GM10847 (cell line): Measurements from ENCODE around the gene CCRL2.

Source experiments
- POLR2A ChIP-seq: IDR thresholded peaks from 2 replicates; pipeline ENCODE4 v1.6.1; 2011; ENCODE audit not compliant: insufficient read length; ENCODE audit errors: extremely low read depth

The CCRL2 gene

DNA sequence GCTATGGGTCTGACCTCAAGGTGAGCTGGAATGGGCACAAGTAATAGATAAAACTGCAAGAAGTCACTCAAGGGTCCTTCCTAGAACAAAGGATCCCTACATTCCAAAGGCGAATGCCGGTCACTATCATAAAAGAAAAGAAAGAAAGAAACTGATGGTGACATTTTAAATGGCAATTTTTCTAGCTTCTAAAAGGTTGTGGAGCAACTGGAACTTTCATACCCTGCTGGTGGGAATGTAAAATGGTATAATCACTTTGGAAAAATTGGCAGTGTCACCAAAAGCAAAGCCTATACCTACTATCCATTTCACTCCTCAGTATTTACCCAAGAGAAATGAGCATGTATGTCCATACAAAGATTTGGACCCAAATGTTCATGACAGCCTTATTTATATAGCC is 4.2 kb downstream of the CCRL2 start:
- no peak for TF ChIP-seq POLR2A

DNA sequence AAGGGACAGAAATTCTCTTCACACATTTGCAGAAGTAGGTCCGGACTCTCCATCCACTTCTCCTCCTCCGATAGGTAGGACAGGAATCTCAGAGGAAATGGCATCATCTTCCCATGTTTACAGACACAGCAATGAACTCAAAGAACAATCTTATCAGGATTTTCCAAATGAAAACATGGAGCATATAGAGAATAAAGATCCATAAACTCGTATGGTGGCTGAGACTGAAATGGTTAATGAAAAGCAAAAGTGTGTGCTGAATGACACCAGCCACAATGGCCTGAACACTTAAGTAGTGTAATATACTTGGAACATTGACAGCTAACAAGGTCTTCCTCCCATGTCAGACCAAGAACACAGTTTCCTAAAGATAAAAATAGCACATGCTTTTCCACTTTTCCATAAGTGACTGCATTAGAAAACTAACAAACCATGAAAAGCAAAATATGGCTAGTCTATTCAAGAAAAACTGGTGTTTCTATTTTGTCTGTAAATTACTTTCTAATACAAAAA is 5.8 kb downstream of the CCRL2 start:
- no peak for TF ChIP-seq POLR2A

DNA sequence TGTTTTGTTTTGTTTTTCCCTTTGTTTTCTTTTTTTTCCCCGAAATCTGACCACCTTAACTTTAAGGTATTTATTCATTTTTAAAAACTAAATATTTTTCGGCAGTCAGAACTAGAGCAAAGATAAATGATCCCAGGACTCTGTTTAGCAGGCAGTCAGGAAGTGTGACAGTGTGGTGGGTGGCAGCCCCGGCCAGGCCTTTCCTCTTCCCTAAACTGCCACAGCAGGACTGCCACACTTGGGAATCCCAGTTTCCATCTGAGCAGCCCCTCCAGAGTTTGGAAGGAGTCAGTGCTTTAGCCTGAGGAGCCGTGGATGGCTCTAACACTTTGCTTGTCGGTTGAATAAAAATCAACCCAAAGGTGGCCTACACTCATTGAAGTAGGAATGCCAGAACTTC is 6.9 kb downstream of the CCRL2 start:
- no peak for TF ChIP-seq POLR2A

DNA sequence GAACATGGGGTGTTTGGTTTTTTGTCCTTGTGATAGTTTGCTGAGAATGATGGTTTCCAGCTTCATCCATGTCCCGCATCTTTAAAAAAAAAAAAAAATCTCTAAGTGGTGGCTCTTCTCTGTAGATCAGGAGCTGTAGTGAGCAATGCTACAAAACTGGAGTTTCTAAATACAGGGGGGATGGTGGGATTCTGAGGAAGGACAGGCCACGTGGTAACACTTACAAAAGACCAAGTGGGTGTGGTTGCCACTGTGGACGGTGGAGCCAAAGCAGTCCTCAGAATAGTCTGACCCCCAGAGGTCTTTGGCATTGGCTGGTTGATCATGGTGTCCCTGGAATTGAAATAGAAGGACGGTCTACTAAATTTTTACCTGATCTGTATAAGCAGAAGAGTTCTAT is 7.7 kb downstream of the CCRL2 start:
- TF ChIP-seq POLR2A: no peak

DNA sequence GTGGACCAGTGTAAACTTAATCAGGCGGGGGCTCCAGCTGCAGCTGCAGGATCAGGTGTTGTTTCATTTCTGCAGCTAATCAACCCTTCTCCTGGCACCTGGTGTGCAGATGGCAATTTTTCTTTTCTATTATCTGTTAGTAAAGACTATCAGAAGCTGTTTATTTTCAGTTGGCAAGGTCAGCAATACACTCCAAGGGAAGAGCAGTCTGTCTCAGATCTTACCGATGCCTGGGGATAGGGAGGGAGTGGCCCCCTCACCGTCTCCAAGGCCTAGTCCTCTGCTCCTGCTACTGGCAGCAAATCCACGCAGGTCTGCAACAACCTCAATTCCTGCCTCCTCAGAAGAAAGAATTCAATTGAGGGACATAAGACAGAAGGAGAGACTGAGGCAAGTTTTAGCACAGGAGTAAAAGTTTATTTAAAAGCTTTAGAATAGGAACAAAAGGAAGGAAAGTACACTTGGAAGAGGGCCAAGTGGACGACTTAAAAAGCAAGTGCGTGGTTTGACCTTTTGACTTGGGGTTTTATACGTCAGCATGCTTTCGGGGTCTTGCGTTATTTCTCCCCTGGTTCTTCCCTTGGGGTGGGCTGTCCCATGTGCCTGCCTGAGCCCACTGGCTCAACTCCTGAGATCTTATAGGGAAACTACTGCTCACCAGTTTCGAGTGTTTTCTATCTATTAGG is 9.2 kb downstream of the CCRL2 start:
- TF ChIP-seq POLR2A: no peak

DNA sequence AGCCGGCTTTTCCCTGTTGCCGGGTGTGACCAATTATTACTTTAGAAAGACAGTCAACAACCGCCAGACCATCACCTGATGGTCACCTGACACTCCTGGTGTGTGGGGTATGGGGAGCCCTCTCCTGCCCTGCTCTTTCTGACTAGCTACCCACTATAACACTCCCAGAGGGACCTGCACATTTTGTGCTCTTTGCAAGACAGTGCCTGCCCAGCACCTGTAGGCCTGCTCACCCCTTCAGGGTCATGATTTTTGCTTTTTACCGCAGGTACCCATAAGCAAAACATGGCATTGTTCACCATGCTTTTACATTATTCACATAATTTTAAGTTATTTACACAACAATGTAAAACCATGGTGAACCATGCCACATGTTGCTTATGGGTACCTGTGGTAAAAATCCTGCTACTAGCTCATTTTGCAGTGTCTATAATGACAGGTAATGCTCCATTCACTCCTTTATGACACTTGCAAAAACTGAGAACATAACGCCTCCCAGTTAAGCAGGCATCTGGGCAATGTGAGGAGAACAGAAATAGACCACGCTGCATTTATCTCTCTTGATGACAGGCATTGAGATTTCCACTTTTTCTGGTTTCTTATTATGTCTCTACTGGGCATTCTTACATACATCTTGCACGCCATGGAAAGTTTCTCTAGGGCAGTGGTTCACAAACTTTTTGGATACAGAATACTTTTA is 9.9 kb downstream of the CCRL2 start:
- no peak for TF ChIP-seq POLR2A

DNA sequence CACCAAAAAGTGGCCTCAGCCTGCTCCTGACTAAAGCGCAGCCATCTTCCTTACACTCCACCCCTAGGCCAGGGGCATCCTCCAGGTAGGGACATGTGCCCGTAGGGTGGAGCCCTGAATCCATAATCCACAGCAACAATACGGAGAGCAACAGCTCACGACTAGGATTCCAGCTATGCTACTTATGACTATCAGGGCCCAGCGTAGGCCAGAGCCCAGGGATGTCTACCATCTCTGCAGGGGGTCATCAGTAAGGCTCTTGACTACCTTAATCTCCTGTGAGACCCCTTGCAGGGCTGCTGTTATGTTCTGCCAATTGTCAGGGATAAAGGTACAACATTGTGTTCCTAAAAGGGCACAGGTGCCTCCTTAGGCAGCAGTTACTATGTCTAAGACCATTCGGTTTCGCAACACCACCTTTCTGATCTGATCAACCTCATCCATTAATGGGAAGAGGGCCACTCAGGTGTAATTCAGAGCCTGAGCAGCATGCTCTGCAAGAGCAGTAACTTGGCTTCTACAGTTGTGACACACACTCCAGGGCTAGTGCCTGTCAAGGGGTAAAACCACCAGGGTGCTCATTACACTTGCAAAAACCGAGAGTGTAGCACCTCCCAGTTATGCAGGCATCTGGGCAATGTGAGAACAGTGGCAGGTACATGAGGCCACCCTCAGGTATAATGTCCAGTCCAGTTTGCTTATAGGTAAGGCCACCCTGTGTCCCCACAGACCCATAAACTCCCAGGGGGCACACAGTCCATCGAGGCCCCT is 11.0 kb downstream of the CCRL2 start:
- TF ChIP-seq POLR2A: no peak

DNA sequence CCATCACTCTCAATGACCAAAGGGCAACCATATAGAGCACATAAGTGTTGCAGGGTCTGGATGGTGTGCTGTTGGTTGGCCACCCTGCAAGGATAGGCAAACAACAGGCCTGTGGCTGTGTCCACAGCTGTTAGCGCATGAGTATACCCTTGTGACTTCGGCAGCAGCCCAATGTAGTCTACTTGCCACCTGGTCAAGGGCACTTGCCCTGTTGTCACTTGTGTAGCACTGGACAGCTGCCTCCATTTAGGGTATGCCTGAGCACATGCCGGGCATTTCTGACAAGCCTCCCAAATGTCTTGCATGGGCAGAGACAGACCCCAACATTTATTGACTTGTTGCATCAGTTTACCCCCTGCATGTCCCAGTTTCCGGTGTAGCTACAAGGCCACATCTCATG is 12.8 kb downstream of the CCRL2 start:
- no peak for TF ChIP-seq POLR2A

DNA sequence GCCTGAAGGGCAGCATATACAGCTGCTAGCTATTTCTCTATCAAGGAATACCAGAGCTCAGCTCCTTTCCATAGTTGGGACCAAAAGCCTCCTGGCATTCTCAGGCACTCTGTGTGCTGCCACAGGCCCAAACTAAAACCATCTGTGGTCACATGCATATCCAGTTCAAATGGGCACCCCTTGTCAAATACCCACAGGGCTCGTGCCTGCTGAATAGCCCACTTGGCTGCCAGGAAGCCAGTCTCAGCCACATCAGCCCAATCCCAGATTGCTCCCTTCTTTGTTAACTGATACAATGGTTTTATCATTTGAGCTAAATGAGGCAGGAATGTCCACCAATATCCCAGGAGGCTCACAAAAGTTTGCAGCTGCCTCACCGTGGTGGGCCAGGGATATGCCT is 13.9 kb downstream of the CCRL2 start:
- TF ChIP-seq POLR2A: no peak

DNA sequence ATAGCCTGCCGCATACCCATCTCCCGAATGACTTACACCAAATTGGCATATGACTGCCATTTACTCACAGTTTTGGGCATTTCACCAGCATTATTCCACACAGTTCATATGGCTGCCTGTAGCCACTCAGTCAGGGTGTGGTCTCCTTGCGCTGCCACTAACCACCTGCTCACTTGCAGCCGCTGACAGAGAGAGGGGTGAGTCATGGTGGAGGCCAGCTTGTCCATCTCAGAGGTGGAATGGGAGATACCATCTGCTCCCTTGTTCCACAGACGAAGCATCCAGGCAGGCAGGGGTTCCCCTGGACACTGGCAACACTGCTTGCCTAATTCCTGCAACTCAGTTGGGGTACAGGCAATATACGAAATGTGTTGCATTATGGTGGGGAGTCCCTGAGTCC is 15.6 kb downstream of the CCRL2 start:
- no peak for TF ChIP-seq POLR2A

DNA sequence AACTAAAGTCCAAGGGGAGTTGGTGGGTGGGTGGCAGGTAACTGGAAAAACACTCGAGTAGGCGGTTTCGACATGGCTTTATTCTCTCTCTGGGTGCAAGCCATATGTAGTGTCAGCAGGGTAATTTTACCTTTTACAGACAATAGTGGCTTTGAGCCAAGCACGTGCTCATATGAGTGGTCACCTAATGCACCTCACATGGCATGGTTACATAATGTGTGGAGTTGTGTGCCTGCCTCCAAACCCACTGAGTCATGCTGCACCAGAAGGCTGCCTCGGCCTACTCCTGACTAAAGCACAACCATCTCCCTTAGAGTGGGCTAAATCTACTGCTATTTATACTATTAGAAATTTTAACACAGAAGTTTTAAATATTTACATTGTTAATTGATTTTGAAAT is 16.5 kb downstream of the CCRL2 start:
- no peak for TF ChIP-seq POLR2A

DNA sequence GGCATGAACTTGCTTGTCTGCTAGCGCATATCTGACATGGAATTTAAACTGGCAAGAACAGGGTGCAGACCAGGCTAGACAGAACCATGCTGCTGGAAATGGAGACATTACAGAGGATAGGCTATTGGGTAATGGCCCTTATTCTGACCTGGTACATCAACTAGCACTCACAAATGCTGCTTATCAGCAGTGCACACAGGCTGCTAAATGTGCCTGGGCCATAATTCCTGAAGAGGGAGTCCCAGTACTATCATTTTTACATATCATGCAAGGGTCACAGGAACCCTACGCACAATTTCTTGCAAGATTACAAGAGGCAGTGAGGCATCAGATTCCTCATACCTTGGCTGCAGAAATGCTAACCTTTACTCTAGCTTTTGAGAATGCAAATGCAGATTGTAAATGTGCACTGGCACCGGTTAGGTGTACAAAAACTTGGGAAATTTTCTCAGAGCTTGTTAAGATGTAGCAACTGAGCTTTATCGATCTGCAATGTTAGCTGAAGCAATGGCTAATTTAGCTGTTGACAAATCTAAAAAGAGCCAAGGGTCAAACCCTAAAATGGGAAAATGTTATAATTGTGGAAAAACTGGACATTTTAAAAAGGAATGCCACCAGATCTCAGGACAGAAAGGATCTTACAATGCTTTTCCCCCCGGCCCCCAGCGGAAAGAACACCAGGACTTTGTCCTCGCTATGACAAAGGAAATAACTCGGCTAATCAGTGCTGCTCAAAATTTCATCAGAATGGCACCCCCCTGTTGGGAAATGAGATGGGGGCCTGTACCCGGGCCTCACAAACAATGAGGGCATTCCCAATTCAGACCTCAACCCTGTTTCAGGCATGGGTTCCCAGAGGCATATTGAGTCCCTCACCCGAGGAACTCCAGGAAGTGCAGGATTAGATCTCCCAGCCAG is 21.1 kb downstream of the CCRL2 start:
- TF ChIP-seq POLR2A: no peak

DNA sequence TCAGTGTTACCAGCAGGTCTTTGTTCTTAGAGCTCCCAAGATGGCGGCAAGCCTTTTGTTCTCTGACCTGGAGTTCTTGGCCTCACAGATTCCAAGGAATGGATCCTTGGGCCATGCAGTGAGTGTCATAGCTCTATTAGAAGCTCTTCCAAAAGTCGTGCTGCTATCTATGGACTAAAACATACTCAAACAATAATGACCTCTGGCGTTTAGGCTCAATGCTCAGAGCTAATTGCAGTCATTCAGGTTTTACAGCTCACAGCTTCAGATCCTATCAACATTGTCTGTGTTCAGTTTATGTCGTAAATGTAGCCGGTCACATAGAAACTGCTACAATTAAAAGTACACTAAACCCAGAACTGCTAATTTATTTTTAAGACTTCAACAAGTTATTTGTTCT is 22.2 kb downstream of the CCRL2 start:
- TF ChIP-seq POLR2A: no peak

DNA sequence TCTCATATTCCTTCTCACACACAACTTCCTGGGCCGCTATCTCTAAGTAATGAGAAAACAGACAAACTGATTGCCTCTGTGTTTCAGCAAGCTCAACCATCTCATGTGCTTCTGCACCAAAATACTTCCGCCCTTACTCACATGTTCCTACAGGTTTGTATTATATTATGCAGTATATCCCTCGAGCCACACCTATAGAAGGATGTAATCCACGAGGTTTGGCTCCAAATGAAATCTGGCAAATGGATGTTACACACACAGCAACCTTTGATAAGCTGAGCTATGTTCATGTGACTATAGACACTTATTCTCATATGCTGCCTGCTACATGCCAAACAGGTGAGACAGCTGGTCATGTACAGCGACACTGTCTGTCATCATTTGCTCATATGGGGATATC is 22.6 kb downstream of the CCRL2 start:
- no peak for TF ChIP-seq POLR2A

DNA sequence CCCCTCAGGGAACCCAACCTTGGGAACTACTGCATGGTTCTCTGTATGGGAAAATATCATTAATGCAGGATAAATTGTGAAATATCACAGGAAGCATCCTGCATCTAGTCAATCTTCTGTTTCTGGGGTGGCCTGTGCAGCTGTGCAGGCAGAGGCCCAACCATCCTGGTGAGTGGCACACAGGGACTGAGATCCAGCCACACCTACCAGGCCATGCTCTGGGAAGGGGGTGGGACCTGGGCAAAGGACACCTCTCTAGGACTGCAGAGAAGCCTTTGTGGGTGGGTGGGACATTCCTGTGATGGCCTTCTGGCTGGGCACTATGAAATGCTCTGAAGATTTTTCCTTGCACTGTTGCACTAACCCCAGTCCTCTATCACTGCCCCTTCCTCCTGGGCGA is 26.8 kb downstream of the CCRL2 start:
- no peak for TF ChIP-seq POLR2A

DNA sequence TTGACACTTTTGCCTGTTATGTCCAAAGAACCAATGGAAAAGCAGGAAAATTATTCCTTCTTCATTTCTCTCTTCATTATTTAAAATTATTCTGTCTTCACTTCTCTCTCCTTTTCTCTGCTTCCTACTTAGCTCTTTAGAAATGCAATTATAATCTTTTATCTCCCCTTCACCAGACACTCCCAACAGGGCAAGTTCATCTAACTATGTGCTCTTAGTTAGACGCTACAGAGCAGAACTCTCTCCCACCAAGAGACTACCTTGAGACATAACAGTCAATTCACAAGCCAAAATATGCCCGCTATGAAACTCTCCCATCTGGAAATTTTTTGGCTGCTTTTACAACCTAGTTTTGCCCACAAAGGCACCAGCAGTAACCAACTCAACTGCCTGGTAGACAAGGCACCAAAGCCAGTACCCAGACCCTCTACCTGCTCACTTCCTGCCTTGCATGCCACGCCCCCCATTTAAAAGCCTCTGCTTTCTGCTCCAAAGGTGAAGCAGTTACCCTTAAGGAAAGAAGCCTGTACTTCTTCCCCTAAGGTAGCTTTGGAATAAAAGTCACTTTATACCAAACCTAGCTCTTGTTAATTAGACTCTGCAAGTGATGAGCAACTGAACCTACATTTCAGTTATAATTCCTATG is 28.1 kb downstream of the CCRL2 start:
- no peak for TF ChIP-seq POLR2A
